ENCODE results near the gene USP35. TPM values are rescaled to one million over a fixed set of nuclear protein-coding genes. Genes with fewer than 3 reads are reported as not detected.

The USP35 gene
- total RNA-seq, 4 donors from 2014 or later, result 7.1 to 14.5 (median 10.6) TPM

DNA sequence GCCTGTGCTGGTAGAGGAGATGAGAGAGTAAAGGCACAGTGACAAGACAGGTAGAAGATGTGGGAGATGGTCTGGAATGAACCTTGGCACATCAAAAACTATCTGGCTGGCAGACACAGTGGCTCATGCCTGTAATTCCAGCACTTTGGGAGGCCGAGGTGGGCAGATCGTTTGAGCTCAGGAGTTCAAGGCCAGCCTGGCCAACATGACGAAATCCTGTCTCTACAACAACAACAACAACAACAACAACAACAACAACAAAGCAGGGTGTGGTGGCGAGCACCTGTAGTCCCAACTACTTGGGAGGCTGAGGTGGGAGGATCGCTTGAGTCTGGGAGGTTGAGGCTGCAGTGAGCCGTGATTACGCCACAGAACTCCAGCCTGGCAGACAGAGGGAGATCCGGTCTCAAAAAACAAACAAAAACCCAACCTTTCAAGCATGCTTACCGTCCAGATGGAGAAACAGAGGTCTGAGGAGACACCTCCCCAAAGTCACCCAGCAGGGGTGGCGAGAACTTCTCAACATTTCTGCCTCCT lies 12.0 kb upstream of the USP35 start:
- WGBS, 2 donors (ENCODE audit: low coverage in 1 of 2), result 92 to 94% methylated on average over 3 to 8 of the region's 10 CpGs
- H3K4me1 ChIP-seq, result no peaks in the 10 kb centered on the region
- no peak for TF ChIP-seq POLR2AphosphoS5 (IDR thresholded peaks at IDR 0.05)
- TF ChIP-seq POLR2A (IDR thresholded peaks at IDR 0.05), result no peak
- TF ChIP-seq EP300 (IDR thresholded peaks at IDR 0.05), result no peak
- TF ChIP-seq, protein P1, sequence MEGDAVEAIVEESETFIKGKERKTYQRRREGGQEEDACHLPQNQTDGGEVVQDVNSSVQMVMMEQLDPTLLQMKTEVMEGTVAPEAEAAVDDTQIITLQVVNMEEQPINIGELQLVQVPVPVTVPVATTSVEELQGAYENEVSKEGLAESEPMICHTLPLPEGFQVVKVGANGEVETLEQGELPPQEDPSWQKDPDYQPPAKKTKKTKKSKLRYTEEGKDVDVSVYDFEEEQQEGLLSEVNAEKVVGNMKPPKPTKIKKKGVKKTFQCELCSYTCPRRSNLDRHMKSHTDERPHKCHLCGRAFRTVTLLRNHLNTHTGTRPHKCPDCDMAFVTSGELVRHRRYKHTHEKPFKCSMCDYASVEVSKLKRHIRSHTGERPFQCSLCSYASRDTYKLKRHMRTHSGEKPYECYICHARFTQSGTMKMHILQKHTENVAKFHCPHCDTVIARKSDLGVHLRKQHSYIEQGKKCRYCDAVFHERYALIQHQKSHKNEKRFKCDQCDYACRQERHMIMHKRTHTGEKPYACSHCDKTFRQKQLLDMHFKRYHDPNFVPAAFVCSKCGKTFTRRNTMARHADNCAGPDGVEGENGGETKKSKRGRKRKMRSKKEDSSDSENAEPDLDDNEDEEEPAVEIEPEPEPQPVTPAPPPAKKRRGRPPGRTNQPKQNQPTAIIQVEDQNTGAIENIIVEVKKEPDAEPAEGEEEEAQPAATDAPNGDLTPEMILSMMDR (IDR thresholded peaks at IDR 0.05), result no peak
- no peaks in the 10 kb centered on the region for H3K9me3 ChIP-seq
- no peaks in the 10 kb centered on the region for H3K27me3 ChIP-seq
- H3K4me3 ChIP-seq, result no peak overlapping the region
- no peak for ATAC-seq
- peaks cover 0 to 47% of the 10 kb centered on the region in 2 donors for H3K36me3 ChIP-seq
- H3K27ac ChIP-seq, result no peak overlapping the region

DNA sequence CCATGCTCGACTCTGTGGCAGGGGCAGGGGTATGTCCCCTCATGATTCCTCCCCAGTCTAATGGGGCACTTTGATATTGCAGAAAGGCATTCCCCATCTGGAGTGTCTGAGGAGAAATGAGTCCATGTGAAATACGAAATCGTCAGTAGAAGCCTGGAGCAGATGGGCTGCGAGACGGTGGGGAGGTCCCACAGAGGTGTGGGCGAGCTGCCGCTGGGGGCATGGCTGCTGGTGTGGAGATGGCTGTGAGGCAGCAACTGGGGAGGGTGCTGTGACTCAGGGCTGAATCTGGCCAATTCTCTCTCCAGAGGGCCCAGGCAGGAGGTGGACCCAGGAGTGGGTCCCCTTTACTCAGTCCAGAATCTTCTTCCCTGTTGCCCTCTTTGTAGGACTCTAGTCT lies 11.5 kb upstream of the USP35 start:
- no peaks in the 10 kb centered on the region for H3K27me3 ChIP-seq
- WGBS, 2 donors (ENCODE audit: low coverage in 1 of 2), result 98 to 100% methylated on average over 3 to 6 of the region's 7 CpGs
- H3K4me3 ChIP-seq, result no peak overlapping the region
- TF ChIP-seq POLR2AphosphoS5 (IDR thresholded peaks at IDR 0.05) (no peak), EP300 (IDR thresholded peaks at IDR 0.05) (no peak), POLR2A (IDR thresholded peaks at IDR 0.05) (no peak)
- TF ChIP-seq, protein P1 (IDR thresholded peaks at IDR 0.05), result no peak
- no peaks in the 10 kb centered on the region for H3K9me3 ChIP-seq
- ATAC-seq, result no peak
- H3K4me1 ChIP-seq, result no peaks in the 10 kb centered on the region
- peaks cover 0 to 42% of the 10 kb centered on the region in 2 donors for H3K36me3 ChIP-seq
- H3K27ac ChIP-seq, result no peak overlapping the region

DNA sequence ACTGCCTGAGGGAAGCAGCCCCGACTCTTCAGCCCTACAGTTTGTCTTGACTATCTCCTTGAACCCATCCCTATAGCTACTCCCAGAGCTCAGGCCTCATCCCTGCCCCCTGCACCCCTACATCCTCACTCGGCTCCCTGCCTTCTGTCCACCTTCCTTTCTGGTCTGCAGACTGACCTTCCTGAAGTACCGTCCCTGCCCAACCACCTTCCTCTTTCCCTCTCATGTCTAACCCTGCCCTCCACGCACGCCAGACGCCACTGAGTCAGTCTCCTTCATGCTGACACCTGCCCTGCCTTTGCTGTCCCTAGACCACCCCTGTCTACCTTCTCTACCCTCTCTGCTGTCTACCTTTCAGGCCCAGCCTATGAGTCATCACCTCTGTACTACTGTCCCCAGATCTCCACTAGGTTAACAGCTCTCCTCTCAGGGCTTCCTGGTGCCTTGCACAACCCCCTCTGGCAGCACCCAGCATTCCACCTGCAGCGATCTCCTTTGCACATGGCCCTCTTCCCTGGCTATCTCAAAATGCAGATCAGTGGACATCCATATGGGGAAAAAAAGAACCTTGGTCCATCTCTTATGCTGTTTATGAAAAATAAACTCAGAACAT lies 9.2 kb upstream of the USP35 start:
- no peaks in the 10 kb centered on the region for H3K9me3 ChIP-seq
- H3K27ac ChIP-seq, result no peak overlapping the region
- no peak overlapping the region for H3K4me3 ChIP-seq
- H3K36me3 ChIP-seq, result peaks cover 0 to 18% of the 10 kb centered on the region in 2 donors
- WGBS, 2 donors (ENCODE audit: low coverage in 1 of 2), result 89 to 100% methylated on average over 4 to 6 of the region's 7 CpGs
- no peaks in the 10 kb centered on the region for H3K27me3 ChIP-seq
- no peaks in the 10 kb centered on the region for H3K4me1 ChIP-seq
- ATAC-seq, result no peak
- TF ChIP-seq EP300 (IDR thresholded peaks at IDR 0.05) (no peak), POLR2AphosphoS5 (IDR thresholded peaks at IDR 0.05) (no peak), POLR2A (IDR thresholded peaks at IDR 0.05) (no peak)
- TF ChIP-seq, protein P1 (IDR thresholded peaks at IDR 0.05), result no peak

DNA sequence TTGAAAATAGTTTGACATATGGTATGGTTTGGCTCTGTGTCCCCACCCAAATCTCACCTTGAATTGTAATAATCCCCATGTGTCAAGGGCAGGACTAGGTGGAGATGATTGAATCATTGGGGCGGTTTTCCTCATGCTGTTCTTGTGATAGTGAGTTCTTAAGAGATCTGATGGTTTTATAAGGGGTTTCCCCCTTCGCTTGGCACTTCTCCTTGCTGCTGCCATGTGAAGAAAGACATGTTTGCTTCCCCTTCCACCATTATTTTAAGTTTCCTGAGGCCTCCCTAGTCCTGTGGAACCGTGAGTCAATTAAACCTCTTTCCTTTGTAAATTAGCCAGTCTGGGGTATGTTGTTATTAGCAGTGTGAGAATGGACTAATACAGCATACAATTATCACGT lies 8.0 kb upstream of the USP35 start:
- ATAC-seq, result no peak
- 89 to 94% methylated on average over 2 to 4 of the region's 4 CpGs for WGBS, 2 donors (ENCODE audit: low coverage in 1 of 2)
- H3K27ac ChIP-seq, result no peak overlapping the region
- no peaks in the 10 kb centered on the region for H3K9me3 ChIP-seq
- TF ChIP-seq POLR2AphosphoS5 (IDR thresholded peaks at IDR 0.05), result no peak
- TF ChIP-seq, protein P1 (IDR thresholded peaks at IDR 0.05), result no peak
- TF ChIP-seq EP300 (IDR thresholded peaks at IDR 0.05), result no peak
- TF ChIP-seq POLR2A (IDR thresholded peaks at IDR 0.05), result no peak
- H3K4me1 ChIP-seq, result peaks cover 0 to 4% (median 0%) of the 10 kb centered on the region in 3 donors
- H3K4me3 ChIP-seq, result no peak overlapping the region
- H3K27me3 ChIP-seq, result no peaks in the 10 kb centered on the region
- H3K36me3 ChIP-seq, result peaks cover 0 to 17% of the 10 kb centered on the region in 2 donors

DNA sequence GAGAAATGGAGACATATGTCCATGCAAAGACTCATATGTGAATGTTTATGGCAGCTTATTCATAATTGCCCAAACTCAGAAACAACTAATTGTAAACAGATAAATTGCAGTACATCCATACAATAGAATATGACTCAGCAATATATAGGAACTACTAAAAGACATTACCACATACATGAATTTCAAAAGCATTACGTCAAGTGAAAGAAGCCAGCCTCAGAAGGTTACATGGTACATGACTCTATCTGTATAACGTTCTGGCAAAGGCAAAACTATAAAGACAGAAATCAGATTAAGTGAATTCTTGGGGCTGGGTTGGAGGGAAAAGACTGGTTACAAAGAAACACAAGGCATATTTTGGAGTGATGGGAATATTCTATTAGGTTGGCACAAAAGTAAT lies 7.5 kb upstream of the USP35 start:
- no peak overlapping the region for H3K4me3 ChIP-seq
- no peaks in the 10 kb centered on the region for H3K9me3 ChIP-seq
- peaks cover 0 to 15% of the 10 kb centered on the region in 2 donors for H3K36me3 ChIP-seq
- H3K27me3 ChIP-seq, result no peaks in the 10 kb centered on the region
- no peak for ATAC-seq
- no peak for TF ChIP-seq POLR2AphosphoS5 (IDR thresholded peaks at IDR 0.05)
- TF ChIP-seq, protein P1 (IDR thresholded peaks at IDR 0.05), result no peak
- no peak for TF ChIP-seq EP300 (IDR thresholded peaks at IDR 0.05)
- TF ChIP-seq POLR2A (IDR thresholded peaks at IDR 0.05), result no peak
- 52 to 83% methylated on average over 2 of the region's 2 CpGs for WGBS, 2 donors (ENCODE audit: low coverage in 1 of 2)
- no peak overlapping the region for H3K27ac ChIP-seq
- peaks cover 0 to 7% (median 0%) of the 10 kb centered on the region in 3 donors for H3K4me1 ChIP-seq
